GM18951 (cell line): Measurements from ENCODE around the gene TMEM223.
A peak's percentile ranks its signal among the peaks of the same experiment; 100 is the strongest.
"Not testable (repeated sequence)": the region's sequence is repeated elsewhere in the genome, so short reads cannot be mapped to it uniquely, and the experiment has no call there.

ENCODE experiments used
- POLR2A ChIP-seq: IDR thresholded peaks from 4 replicates; pipeline ENCODE4 v1.6.1; 2011; ENCODE audit warnings: mild to moderate bottlenecking; ENCODE audit not compliant: insufficient read length, insufficient read depth; ENCODE audit errors: extremely low read depth
- in situ Hi-C: fragments of 300-500 bp; cut with MboI; formaldehyde crosslinking; loops from one replicate; pipeline ENCODE4 v1.12.0; 2022; ENCODE audit warnings: low sequenced_read_pairs, mixed read lengths, inconsistent platforms; ENCODE audit not compliant: unreplicated experiment

Gene TMEM223, protein sequence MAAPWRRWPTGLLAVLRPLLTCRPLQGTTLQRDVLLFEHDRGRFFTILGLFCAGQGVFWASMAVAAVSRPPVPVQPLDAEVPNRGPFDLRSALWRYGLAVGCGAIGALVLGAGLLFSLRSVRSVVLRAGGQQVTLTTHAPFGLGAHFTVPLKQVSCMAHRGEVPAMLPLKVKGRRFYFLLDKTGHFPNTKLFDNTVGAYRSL

DNA sequence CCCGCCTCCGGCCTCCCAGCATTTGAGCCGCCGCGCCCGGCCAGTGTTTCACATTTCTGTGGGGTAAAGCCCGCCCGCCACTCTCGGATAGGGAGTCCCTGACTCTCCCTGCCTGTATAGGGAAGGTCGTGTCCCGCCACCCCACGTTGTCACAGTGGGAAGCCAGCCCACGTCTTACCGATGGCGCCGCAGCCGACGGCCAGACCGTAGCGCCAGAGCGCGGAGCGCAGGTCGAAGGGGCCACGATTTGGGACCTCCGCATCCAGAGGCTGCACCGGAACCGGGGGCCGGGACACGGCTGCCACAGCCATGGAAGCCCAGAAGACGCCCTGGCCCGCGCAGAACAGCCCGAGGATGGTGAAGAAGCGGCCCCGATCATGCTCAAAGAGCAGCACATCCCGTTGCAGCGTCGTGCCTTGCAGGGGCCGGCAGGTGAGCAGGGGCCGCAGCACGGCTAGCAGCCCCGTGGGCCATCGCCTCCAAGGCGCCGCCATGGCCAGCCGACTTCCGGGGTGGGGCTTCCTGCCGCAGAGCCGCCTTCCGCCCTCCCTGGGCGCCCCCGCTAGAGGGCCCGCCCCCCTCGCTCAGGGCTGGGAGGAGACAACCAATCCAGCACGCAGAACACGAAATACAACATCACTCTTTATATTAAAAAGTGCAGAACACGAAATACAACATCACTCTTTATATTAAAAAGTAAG is at the start of gene TMEM223:
TMEM223 (minus strand) TSS at position 506 of the 701 bp plus-strand sequence; CDS start at position 494, 12 bp downstream.
- in situ Hi-C loops, result no loop called here
- peak; percentile 95 for TF ChIP-seq POLR2A

DNA sequence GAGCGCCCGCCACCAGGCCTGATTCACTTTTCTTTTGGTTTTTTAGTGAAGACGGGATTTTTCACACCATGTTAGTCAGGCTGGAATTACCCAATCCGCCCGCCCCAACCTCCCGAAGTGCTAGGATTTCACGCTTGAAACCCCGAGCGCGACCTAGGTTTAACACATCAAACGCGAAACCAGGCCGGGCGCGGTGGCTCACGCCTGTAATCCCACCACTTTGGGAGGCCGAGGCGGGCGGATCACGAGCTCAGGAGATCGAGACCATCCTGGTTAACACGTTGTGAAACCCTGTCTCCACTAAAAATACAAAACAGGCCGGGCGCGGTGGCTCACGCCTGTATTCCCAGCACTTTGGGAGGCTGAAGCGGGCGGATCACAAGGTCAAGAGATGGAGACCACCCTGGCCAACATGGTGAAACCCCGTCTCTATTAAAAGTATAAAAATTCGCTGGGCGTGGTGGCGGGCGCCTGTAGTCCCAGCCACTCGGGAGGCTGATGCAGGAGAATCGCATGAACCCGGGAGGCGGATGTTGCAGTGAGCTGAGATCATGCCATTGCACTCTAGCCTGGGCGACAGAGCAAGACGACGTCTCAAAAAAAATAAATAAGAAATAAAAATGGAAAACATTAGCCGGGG is 49.0 kb upstream of the TMEM223 start:
- peak; percentile 83 for TF ChIP-seq POLR2A
- in situ Hi-C loops, result not testable (repeated sequence)

DNA sequence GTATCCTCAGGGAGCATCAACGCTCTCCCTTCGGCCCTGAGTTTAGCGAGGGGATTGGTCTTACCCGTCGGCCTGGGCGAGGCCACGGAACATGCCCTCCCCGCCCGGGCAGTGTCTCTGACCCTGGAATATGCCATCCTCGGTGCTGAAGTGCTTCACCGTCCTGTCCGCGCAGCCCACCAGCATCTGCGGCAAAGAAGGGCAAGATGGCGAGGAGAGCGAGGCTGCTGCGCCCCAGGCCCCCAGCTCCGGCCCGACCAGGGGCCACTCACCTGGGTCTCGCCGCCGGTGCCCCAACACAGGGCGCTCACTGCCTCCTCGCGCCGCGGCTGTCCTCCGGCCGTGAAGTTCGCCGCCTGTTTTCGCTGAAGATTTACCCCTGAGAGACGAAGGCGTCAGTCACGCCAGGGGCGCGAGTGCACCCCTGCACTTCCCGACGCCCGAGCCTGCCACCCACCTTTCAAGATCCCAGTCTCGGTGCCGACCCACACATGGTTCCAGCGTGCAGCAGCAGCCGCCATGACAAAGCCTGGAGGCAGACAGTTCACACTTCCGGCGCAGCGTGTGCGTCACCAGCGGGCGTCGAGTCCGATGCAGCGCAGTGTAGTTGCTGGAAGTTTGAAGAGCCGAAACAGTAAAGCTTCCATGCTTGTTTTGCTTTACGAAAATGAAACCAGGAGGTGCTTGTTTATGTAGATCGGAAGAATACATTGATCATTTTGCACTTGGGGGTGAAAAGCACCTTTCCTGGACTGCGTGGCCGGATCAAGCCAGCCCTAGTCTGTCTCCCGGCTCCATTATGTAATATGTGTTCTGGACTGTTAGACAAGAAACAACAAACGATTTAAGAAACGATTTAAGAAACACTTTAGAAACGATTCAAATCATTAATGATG is 47.5 kb upstream of the TMEM223 start, which contains the start of gene WDR74:
WDR74 (minus strand) TSS at position 541 of the 896 bp plus-strand sequence; CDS start at position 521, 20 bp downstream.
- TF ChIP-seq POLR2A, result peak; percentile 93
- in situ Hi-C loops, result no loop called here

DNA sequence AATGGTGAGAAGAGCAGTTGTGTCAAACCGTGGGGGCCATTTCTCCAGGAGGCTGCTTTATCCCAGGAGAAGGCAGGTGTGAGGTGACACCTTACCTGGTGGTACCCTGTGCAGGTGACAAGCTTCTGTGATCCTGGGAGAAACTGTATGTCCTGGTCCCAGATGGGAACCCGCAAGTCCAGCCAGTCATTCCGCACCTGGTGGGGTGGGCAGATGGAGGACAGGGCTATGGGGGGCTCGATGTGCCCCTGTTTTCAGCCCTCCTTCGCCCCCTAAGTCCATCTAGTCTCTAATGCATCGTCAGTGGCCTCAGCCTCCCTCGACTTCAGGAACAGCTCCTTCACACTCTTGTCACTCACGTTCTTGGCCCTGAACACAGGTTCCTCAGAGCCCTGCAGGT is 43.5 kb upstream of the TMEM223 start:
- TF ChIP-seq POLR2A, result no peak
- in situ Hi-C loops, result no loop called here

DNA sequence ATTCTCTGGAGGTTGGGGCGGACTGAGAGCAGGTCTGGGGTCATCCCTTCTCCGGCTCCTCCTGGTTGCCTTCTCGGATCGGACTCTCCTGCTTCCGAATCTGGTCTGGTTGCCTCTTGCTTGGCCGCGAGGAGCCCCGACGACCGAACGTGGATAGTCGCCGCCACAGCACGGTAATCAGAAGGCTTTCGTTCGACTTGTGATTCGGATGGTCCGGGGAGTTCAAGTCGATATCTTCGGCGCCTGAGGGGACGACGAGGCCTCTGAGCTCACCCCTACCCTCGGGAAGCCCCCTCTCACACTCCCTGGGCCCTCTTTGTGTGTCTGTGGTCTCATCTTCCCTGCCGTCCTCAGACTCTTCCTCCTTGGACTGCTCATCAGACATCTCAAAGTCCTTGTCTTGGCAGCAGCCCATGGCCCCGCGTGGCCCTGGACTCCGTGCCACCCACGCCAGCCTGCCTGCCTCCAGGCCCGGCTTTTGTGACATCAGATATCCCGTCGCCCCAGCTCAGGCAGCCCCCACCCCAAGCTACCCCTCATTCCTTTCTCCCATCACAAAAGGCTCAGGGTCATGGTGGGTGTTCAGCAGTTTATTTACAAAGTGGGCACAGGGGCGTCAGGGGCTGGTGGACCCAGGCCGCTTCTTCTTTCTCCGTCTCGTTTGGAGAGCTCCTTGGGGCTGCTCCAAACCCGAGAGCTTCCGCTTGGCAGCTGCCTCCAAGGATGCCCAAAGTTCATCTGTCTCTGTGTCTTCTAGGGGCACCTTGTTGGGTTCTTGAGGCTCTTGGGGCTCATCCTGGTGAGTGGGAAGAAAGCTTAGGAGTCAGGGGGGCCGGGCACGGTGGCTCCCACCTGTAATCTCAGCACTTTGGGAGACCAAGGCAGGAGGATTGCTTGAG is 40.8 kb upstream of the TMEM223 start, which contains the start of gene TEX54:
TEX54 (minus strand) TSS at position 506 of the 899 bp plus-strand sequence.
- in situ Hi-C loops, result no loop called here
- TF ChIP-seq POLR2A, result no peak

DNA sequence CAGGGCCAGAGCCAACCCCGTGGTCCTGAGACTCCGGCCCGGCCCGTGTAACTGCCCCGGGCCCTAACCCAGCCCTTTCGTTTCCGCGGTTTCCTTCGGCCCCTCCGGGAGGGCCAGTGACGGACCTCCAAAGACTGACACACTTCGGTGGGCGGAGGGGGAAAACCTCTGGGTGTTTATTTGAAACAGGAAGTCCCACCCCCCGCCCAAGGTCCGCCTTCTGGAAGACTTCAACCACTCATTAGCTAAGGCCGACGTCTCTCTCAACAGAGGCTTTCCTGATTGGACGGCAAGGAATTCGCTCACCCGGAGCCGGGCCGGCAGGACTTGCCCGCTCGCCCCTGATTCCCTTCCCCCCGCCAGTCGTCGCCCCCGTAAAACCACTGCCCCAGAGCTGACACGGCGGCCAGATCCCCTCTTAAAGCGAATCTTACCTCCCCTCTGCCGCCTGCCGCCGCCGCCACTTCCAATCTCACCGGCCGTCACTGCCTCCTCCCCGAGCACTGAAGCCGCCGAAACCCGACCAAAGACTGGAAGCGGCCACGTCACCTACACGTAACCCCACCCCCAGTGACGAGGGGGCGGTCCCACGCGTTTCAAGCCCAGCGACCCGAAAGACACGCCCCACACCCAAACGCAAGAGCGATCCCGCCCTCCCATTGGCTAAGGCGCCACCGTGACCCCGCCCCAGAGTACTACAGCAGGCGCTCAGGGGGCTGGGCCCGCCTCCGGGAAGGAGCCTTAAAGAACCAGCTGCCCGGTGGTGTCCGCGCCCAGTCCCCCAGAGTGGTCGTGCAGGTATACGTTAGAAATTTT is 39.9 kb upstream of the TMEM223 start, which contains the start of gene STX5:
STX5 (minus strand) TSS at position 532 of the 816 bp plus-strand sequence. CDS start 808 bp downstream, outside the sequence.
- TF ChIP-seq POLR2A, result peak; percentile 74
- in situ Hi-C loops, result no loop called here

DNA sequence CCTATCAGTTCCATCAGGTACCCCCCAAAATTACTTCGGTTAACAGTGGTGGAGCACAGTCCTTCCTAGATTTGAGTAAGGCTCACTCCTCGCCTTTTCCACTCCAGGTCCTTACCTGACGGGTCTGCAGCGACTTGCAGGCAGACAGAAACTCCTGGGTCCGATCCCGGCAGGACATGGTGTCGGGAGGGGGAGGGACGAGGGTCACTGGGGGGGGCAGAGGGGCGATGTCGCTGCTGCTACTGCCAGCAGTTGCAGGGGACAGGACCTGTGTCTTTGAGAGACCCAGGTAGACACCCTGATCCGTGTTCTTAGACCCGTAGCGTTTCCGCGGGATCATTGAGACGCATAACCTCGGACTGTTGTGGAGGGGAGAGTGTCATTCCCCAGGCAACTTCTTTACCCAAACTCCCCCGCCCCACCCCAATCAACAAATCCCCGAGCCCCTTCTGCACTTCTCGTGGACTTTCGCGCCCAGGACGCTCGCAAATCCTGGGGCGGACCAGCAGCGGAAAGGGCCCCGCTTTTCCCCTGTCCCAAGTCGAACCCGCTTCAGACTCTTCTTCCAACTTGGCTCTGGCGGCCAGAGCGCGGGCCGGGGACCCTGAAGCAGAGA is 39.2 kb upstream of the TMEM223 start:
- TF ChIP-seq POLR2A, result no peak
- in situ Hi-C loops, result no loop called here

DNA sequence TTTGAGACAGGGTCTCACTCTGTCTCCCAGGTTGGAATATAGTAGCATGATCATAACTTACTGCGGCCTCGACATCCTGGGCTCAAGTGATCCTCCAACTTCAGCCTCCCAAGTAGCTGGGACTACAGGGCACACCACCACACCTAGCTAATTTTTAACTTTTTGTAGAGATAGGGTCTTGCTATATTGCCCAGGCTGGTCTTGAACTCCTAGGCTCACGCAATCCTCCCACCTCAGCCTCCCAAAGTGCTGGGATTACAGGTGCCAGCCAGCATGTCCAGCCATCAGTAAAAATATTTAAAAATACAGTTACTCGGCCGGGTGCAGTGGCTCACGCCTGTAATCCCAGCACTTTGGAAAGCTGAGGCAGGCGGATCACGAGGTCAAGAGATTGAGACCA is 36.3 kb upstream of the TMEM223 start:
- in situ Hi-C loops, result not testable (repeated sequence)

DNA sequence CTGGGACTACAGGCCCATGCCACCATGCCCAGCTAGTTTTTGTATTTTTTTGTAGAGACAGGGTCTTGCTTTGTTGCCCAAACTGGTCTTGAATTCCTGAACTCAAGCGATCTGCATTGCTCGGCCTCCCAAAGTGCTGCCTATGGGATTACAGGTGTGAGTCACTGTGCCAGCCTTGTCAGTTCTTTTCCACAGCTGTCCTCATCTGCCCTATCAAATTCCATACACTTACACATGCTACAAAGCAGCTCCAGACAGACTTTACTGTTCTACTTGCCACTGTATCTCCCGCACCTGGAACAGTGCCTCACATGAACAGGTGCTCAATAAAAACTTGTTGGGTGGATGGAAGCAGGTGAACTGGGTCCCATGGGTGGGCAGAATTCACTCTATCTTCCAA is 31.9 kb upstream of the TMEM223 start:
- in situ Hi-C loops, result no loop called here
- TF ChIP-seq POLR2A, result no peak

DNA sequence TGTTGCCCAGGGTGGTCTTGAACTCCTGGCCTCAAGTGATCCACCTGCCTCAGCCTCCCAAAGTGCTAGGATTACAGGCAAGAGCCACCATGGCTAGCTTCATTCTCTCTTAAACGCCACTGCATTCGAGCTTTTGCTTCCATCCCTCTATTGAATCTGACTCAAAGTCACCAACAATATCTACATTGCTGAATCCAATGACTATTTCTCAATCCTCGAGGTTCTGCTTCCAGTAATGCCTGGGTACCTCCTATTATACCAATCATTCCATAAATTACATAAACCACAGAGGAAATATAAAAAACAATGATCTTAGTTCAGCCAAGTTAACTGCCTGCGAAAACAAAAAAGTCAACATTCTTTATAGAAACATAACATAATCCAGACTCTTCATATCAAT is 25.3 kb upstream of the TMEM223 start:
- in situ Hi-C loops, result no loop called here
- no peak for TF ChIP-seq POLR2A

DNA sequence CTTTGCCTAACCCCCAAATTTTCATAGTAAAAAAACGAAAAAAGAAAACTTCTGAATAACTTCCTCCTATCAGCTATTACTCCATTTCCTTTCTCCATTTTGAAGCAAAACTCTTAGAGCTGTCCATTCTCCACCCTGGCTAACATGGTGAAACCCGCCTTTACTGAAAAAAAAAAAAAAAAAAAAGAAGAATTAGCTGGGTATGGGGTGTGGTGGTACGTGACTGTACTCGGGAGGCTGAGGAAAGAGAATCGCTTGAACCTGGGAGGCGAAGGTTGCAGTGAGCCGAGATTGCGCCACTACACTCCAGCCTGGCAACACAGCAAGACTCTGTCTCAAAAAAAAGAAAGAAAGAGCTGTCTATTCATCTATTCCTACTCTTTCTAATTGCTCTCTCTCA is 24.8 kb upstream of the TMEM223 start:
- no peak for TF ChIP-seq POLR2A
- in situ Hi-C loops, result no loop called here
